K562 (cell line): ENCODE measurements around the gene PPP1R10. TPM values are rescaled to one million over a fixed set of nuclear protein-coding genes. Genes with fewer than 3 reads are reported as not detected.
A peak's percentile ranks its signal among the peaks of the same experiment; 100 is the strongest.

Experiments used
- NCOA4 ChIP-seq: fragments of 450-650 bp; IDR thresholded peaks from 2 replicates; pipeline ENCODE4 v1.6.1; 2018; ENCODE audit warnings: mild to moderate bottlenecking; ENCODE audit not compliant: partially characterized antibody
- SIN3A ChIP-seq, 2 experiments: fragments of 150-350 bp in 1 of 2; IDR thresholded peaks; 2 replicates each; pipeline ENCODE4 v1.6.1; 2011 to 2016; ENCODE audit warnings: borderline replicate concordance in 2 of 2, low read depth in 2 of 2, low read length in 2 of 2, mild to moderate bottlenecking in 2 of 2, moderate library complexity in 2 of 2; ENCODE audit not compliant: control insufficient read depth in 1 of 2
- ZNF134 ChIP-seq: fragments of 250-450 bp; sonication (Bioruptor Pico); conservative IDR thresholded peaks from 2 replicates; pipeline ENCODE4 v1.4.0; 2020
- ZNF445 ChIP-seq: fragments of 250-450 bp; sonication (Bioruptor Pico); IDR thresholded peaks from 2 replicates; pipeline ENCODE4 v1.4.0; 2020; ENCODE audit warnings: low read depth, mild to moderate bottlenecking, moderate library complexity
- polyA plus RNA-seq, 8 experiments: library from polyadenylated mRNA; depleted of rRNA in 4 of 8; stranded (reverse) in 5 of 8; unstranded in 3 of 8; fragments of >200 nt; fragmentation: Nextera tagmentation in 2 of 8; fragmentation: Illumina TruSeq in 1 of 8; extraction: Ambion mirVana in 2 of 8; extraction: Trizol in 1 of 8; gene quantifications; 2 replicates each; pipeline versions ENCODE4 v1.2.1 to v1.2.3, GENCODE V29; 2011 to 2014; ENCODE audit warnings: inconsistent platforms in 1 of 8, missing spikeins in 1 of 8
- total RNA-seq, 7 experiments: library from RNA; depleted of rRNA in 6 of 7; stranded (reverse); fragments of >200 nt in 6 of 7; fragmentation: Illumina TruSeq in 2 of 7; extraction: Trizol in 2 of 7; gene quantifications; 2 replicates each; pipeline versions ENCODE4 v1.2.1 to v1.2.3, GENCODE V29; 2011 to 2021; ENCODE audit warnings: low replicate concordance in 1 of 7
- TF ChIP-seq, protein P1 (sequence below): IDR thresholded peaks from 3 replicates; pipeline ENCODE4 v1.6.1; 2011; ENCODE audit warnings: borderline replicate concordance, mild to moderate bottlenecking, moderate library complexity; ENCODE audit not compliant: insufficient read length; ENCODE audit errors: extremely low read depth
- TF ChIP-seq, protein P2 (sequence below): fragments of 450-650 bp; IDR thresholded peaks from 2 replicates; pipeline ENCODE4 v1.6.1; 2016; ENCODE audit warnings: antibody characterized with exemption
- TF ChIP-seq, protein P3 (sequence below), 2 experiments: fragments of 450-650 bp; formaldehyde crosslinking in 1 of 2; IDR thresholded peaks; 2 replicates each; pipeline versions ENCODE4 v1.4.0 to v1.6.1; 2014 to 2020; ENCODE audit warnings: mild to moderate bottlenecking in 2 of 2, borderline replicate concordance in 1 of 2, low read depth in 1 of 2
- TF ChIP-seq, protein P4 (sequence below): fragments of 250-450 bp; sonication (Bioruptor Pico); IDR thresholded peaks from 2 replicates; pipeline ENCODE4 v1.9.0; 2021; ENCODE audit warnings: mild to moderate bottlenecking
- TF ChIP-seq, protein P5 (sequence below): sonication (generic); formaldehyde crosslinking; IDR thresholded peaks from 2 replicates; pipeline ENCODE4 v1.9.0; 2022; ENCODE audit warnings: mild to moderate bottlenecking, missing genetic modification reagents

Gene PPP1R10
- total and polyA plus RNA-seq, 9 of the 15 experiments (the other 6 are each of a cell fraction or from before 2014, with no cell fraction given), result 14.1 to 65.5 (median 32.6) TPM

DNA sequence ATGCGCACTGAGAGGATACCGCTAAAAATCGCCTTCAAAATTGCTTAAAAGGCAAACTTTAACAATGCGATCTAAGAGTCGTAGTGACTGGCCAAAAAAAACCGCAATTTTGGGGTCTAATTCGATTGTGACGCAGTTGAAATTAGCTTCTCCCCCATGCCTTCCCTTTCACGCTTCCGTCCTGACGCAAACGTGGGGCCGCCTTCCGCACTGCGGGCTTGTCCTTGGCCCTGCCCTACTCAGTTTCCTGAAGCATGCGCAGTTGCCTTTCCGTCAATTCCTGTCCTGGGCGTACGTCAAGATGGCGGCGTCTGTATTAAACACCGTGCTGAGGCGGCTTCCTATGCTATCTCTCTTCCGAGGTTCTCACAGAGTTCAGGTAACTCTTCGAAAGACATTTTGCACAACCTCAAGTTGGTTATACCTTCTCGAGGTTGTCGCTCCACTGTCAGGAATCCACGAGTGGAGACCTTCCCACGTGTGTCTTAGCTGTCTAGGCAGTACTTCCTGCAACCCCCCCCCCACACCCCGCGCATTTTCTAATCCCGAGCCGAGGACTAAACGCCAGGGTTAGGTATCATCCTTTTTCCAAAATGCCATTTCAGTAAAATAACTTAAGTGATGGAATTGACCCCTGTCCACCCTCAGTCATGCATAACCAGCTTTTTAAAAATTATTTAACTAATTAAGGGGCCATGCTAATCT, 674 bp upstream of the PPP1R10 start, which contains the start of gene MRPS18B (continued):
- TF ChIP-seq, protein P1, sequence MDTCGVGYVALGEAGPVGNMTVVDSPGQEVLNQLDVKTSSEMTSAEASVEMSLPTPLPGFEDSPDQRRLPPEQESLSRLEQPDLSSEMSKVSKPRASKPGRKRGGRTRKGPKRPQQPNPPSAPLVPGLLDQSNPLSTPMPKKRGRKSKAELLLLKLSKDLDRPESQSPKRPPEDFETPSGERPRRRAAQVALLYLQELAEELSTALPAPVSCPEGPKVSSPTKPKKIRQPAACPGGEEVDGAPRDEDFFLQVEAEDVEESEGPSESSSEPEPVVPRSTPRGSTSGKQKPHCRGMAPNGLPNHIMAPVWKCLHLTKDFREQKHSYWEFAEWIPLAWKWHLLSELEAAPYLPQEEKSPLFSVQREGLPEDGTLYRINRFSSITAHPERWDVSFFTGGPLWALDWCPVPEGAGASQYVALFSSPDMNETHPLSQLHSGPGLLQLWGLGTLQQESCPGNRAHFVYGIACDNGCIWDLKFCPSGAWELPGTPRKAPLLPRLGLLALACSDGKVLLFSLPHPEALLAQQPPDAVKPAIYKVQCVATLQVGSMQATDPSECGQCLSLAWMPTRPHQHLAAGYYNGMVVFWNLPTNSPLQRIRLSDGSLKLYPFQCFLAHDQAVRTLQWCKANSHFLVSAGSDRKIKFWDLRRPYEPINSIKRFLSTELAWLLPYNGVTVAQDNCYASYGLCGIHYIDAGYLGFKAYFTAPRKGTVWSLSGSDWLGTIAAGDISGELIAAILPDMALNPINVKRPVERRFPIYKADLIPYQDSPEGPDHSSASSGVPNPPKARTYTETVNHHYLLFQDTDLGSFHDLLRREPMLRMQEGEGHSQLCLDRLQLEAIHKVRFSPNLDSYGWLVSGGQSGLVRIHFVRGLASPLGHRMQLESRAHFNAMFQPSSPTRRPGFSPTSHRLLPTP, result no peak
- TF ChIP-seq NCOA4 (no peak), SIN3A (IDR thresholded peaks at IDR 0.05; ENCODE audit: borderline replicate concordance in 2 of 2, control insufficient read depth in 1 of 2, low read depth in 2 of 2, low read length in 2 of 2) (peak; percentile 94 to 97; a peak in 3 of 4 replicates), ZNF134 (no peak), ZNF445 (CRISPR knock-in tag) (no peak)
- TF ChIP-seq, protein P2, sequence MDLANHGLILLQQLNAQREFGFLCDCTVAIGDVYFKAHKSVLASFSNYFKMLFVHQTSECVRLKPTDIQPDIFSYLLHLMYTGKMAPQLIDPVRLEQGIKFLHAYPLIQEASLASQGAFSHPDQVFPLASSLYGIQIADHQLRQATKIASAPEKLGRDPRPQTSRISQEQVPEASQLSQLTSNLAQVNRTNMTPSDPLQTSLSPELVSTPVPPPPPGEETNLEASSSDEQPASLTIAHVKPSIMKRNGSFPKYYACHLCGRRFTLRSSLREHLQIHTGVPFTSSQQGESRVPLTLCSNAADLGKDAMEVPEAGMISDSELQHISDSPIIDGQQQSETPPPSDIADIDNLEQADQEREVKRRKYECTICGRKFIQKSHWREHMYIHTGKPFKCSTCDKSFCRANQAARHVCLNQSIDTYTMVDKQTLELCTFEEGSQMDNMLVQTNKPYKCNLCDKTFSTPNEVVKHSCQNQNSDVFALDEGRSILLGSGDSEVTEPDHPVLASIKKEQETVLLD, result peak; percentile 99
- TF ChIP-seq, protein P3, sequence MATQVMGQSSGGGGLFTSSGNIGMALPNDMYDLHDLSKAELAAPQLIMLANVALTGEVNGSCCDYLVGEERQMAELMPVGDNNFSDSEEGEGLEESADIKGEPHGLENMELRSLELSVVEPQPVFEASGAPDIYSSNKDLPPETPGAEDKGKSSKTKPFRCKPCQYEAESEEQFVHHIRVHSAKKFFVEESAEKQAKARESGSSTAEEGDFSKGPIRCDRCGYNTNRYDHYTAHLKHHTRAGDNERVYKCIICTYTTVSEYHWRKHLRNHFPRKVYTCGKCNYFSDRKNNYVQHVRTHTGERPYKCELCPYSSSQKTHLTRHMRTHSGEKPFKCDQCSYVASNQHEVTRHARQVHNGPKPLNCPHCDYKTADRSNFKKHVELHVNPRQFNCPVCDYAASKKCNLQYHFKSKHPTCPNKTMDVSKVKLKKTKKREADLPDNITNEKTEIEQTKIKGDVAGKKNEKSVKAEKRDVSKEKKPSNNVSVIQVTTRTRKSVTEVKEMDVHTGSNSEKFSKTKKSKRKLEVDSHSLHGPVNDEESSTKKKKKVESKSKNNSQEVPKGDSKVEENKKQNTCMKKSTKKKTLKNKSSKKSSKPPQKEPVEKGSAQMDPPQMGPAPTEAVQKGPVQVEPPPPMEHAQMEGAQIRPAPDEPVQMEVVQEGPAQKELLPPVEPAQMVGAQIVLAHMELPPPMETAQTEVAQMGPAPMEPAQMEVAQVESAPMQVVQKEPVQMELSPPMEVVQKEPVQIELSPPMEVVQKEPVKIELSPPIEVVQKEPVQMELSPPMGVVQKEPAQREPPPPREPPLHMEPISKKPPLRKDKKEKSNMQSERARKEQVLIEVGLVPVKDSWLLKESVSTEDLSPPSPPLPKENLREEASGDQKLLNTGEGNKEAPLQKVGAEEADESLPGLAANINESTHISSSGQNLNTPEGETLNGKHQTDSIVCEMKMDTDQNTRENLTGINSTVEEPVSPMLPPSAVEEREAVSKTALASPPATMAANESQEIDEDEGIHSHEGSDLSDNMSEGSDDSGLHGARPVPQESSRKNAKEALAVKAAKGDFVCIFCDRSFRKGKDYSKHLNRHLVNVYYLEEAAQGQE (IDR thresholded peaks at IDR 0.05; ENCODE audit: borderline replicate concordance), result no peak
- TF ChIP-seq, protein P3 (CRISPR knock-in tag; IDR thresholded peaks at IDR 0.05; ENCODE audit: low read depth), result no peak
- TF ChIP-seq, protein P4, sequence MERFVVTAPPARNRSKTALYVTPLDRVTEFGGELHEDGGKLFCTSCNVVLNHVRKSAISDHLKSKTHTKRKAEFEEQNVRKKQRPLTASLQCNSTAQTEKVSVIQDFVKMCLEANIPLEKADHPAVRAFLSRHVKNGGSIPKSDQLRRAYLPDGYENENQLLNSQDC (CRISPR knock-in tag), result peak; percentile 63; the same call in 1 of the 2 replicates
- TF ChIP-seq, protein P5, sequence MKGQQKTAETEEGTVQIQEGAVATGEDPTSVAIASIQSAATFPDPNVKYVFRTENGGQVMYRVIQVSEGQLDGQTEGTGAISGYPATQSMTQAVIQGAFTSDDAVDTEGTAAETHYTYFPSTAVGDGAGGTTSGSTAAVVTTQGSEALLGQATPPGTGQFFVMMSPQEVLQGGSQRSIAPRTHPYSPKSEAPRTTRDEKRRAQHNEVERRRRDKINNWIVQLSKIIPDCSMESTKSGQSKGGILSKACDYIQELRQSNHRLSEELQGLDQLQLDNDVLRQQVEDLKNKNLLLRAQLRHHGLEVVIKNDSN (CRISPR knock-in tag), result no peak
